Activated T-cell treated with anti-CD3 and anti-CD28 coated beads, Interleukin-2, amount 50 U/mL, for 4 hours (primary cell): ENCODE data around the gene CDKAL1. TPM values are rescaled to one million over a fixed set of nuclear protein-coding genes. Genes with fewer than 3 reads are reported as not detected.
"Not testable (repeated sequence)": the region's sequence is repeated elsewhere in the genome, so short reads cannot be mapped to it uniquely, and the experiment has no call there.

Experiments used
- ATAC-seq, 2 donors: fragments of 200-7000 bp; cut with Tn5 transposase; one replicate each; pipeline ENCODE4 v1.10.0; 2021
- DNase-seq: peaks from one replicate; pipeline ENCODE4 v3.0.0-alpha.2; 2020
- H3K27me3 Mint-ChIP-seq: one replicate; pipeline ENCODE4 v1.8.0; 2021; ENCODE audit warnings: low read depth, mixed read lengths
- H3K36me3 Mint-ChIP-seq: one replicate; pipeline ENCODE4 v1.8.0; 2022; ENCODE audit warnings: mixed read lengths; ENCODE audit not compliant: insufficient read depth
- H3K4me1 Mint-ChIP-seq: one replicate; pipeline ENCODE4 v1.8.0; 2021; ENCODE audit warnings: low read depth, mixed read lengths
- H3K4me3 Mint-ChIP-seq: one replicate; pipeline ENCODE4 v1.8.0; 2021; ENCODE audit warnings: mild to moderate bottlenecking, moderate library complexity, mixed read lengths
- H3K9me3 Mint-ChIP-seq: one replicate; pipeline ENCODE4 v1.8.0; 2021; ENCODE audit warnings: mixed read lengths
- total RNA-seq, 3 donors: library from RNA; stranded (reverse); gene quantifications; one replicate each; pipeline ENCODE4 v1.2.1, GENCODE V29; 2021

The CDKAL1 gene
- total RNA-seq, 3 donors from 2014 or later = 23.2 to 26.0 (median 23.6) TPM

DNA sequence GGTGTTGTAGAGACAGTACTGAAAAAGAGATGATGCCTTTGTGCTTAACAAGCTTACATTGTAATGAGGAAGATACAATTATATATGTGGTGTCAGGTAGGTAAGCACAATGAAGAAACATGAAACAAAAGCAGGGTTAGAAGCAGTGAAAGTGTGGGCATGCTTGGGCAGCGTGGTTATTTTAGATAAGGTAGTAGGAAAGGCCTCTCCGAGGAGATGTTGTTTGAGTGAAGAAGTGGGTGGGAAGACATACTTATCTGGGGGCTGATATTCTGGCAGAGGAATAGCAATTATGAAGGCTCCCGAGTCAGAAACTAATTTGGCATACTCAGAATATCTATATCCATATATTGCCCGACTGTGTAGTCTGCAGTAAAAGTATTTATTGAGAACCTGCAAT, 4.7 kb downstream of the CDKAL1 start:
- H3K4me1 Mint-ChIP-seq = peaks cover 51% of the 10 kb centered on the region

DNA sequence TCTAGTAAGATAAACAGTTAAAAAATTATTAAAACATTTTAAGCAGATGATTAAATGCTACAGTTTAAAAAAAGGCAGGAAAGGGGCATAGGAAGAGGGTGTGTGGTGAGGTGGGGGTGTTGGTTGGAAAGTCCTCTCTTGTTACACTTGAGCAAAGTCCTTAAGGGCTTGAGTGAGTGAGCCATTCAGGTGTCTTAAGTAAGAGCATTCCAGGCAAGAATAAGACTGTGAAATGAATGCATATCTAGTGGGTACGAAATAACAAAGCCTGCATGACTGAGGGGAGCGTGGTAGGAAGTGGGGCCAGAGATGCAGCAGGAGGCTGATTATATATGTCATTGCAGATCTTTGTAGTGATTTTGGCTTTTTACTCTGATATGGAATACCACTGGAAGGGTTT, 5.1 kb downstream of the CDKAL1 start:
- Mint-ChIP-seq H3K36me3 (peaks cover 45% of the 10 kb centered on the region), H3K4me3 (no peak overlapping the region), H3K9me3 (no peaks in the 10 kb centered on the region), H3K27me3 (no peaks in the 10 kb centered on the region), H3K4me1 (peaks cover 51% of the 10 kb centered on the region)
- DNase-seq (no peak), ATAC-seq (no peak)

More for the DNA sequence above, 4.7 kb downstream of the CDKAL1 start:
- Mint-ChIP-seq H3K27me3 (no peaks in the 10 kb centered on the region), H3K9me3 (no peaks in the 10 kb centered on the region), H3K36me3 (peaks cover 45% of the 10 kb centered on the region), H3K4me3 (no peak overlapping the region)
- no peak for DNase-seq
- no peak for ATAC-seq

DNA sequence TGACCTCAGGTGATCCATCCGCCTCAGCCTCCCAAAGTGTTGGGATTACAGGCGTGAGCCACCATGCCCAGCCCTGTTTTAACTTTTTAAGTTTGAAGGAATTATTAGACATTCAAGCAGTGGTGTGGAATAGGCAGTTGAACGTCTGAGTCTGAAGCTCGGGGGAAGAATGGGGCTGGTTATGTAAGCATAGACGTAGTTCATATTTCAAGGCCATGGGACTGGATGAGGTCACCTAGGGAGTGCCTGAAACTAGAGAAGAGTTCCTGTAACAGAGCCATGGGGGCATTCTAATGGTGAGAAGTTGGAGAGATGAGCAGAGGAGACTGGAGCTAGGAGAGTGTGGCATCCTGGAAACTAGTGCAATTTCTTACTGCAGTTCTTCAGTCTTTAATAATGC, 6.4 kb downstream of the CDKAL1 start:
- DNase-seq = no peak
- peaks cover 47% of the 10 kb centered on the region for H3K36me3 Mint-ChIP-seq
- peaks cover 50% of the 10 kb centered on the region for H3K4me1 Mint-ChIP-seq
- no peaks in the 10 kb centered on the region for H3K9me3 Mint-ChIP-seq
- H3K4me3 Mint-ChIP-seq = no peak overlapping the region
- H3K27me3 Mint-ChIP-seq = no peaks in the 10 kb centered on the region
- no peak for ATAC-seq

GRCh38 chr6:20541382-20541781, 7.1 kb downstream of the CDKAL1 start:
- Mint-ChIP-seq H3K4me3 (no peak overlapping the region), H3K27me3 (no peaks in the 10 kb centered on the region), H3K9me3 (no peaks in the 10 kb centered on the region), H3K4me1 (peaks cover 45% of the 10 kb centered on the region), H3K36me3 (peaks cover 46% of the 10 kb centered on the region)
- ATAC-seq (no peak), DNase-seq (no peak)

DNA sequence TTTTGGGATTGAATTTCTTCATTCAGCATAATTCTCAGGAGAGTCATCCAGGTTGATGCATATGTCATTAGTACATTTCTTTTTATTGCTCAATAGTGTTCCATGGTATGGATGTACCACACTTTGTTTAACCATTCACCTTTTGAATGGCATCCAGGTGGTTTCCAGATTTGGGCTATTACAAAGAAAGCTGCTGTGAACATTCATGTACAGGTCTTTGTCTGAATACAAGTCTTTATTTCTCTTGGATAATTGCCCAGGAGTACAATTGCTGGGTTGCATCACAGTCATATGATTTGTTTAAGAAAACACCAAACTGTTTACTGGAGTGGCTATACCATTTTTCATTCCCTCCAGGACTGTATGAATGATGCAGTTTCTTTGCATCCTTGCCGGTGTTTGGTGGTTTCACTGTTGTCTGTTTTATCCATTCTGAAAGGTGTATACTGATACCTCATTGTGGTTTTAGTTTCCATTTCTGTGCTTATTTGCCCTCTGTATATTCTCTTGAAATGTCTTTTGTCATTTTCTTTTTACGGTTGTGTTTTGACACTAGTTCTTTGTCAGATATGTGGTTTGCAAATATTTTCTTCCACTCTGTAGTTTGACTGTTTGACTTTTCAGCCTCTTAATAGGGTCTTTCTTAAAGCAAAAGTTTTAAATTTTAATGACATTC, 8.8 kb downstream of the CDKAL1 start:
- peaks cover 44% of the 10 kb centered on the region for H3K36me3 Mint-ChIP-seq

DNA sequence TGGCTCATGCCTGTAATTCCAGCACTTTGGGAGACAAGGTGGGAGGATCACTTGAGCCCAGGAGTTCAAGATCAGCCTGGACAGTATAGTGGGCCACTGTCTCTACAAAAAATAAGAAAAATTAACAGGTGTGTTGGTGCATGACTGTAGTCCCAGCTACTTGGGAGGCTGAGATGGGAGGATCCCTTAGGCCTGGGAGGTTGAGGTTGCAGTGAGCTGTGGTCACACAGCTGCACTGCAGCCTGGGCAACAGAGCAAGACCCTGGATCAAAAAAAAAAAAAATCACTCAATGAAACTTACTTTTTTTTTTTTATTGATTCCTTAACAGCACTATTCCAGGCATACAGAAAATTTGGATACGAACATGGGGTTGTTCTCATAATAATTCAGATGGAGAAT, 14.0 kb downstream of the CDKAL1 start:
- Mint-ChIP-seq H3K27me3 (no peaks in the 10 kb centered on the region), H3K36me3 (peaks cover 26% of the 10 kb centered on the region), H3K4me3 (no peak overlapping the region), H3K9me3 (no peaks in the 10 kb centered on the region), H3K4me1 (peaks cover 9% of the 10 kb centered on the region)
- ATAC-seq (no peak), DNase-seq (no peak)

More for the DNA sequence above, 8.8 kb downstream of the CDKAL1 start:
- Mint-ChIP-seq H3K4me3 (no peak overlapping the region), H3K9me3 (no peaks in the 10 kb centered on the region), H3K4me1 (peaks cover 37% of the 10 kb centered on the region), H3K27me3 (no peaks in the 10 kb centered on the region)
- ATAC-seq = peak; percentile 95
- DNase-seq = no peak

- H3K36me3 Mint-ChIP-seq = peaks cover 31% of the 10 kb centered on the region
- H3K4me1 Mint-ChIP-seq, H3K4me3 Mint-ChIP-seq, H3K9me3 Mint-ChIP-seq, DNase-seq, H3K27me3 Mint-ChIP-seq, ATAC-seq: not testable (repeated sequence)
Measured at GRCh38 chr6:20549398-20549797, 15.1 kb downstream of the CDKAL1 start.

DNA sequence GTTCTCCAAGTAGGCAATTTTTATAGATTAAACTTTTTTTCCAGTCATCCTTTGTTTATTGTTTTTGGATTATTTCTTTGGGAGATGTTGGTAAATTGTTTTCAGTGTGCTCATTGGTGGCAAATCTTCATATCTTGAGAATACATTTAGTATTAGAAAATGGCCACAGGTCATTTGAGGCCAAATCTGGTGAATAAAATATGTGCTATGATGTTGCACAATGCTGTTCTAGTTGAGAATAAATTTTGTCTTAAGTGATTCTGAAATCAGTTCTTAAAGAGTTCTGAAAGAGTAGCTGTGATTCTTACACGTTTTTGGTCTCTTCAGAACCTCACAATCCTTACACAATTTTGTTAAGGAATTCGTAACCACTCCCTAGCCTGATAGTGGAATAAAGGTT, 20.1 kb downstream of the CDKAL1 start:
- Mint-ChIP-seq H3K36me3 (peaks cover 14% of the 10 kb centered on the region), H3K27me3 (no peaks in the 10 kb centered on the region), H3K9me3 (no peaks in the 10 kb centered on the region), H3K4me3 (no peak overlapping the region), H3K4me1 (no peaks in the 10 kb centered on the region)
- ATAC-seq (no peak), DNase-seq (no peak)

GRCh38 chr6:20554817-20555216, 20.6 kb downstream of the CDKAL1 start:
- ATAC-seq = no peak
- no peak overlapping the region for H3K4me3 Mint-ChIP-seq
- no peak for DNase-seq
- H3K4me1 Mint-ChIP-seq = no peaks in the 10 kb centered on the region
- peaks cover 14% of the 10 kb centered on the region for H3K36me3 Mint-ChIP-seq
- H3K27me3 Mint-ChIP-seq = no peaks in the 10 kb centered on the region
- H3K9me3 Mint-ChIP-seq = no peaks in the 10 kb centered on the region

DNA sequence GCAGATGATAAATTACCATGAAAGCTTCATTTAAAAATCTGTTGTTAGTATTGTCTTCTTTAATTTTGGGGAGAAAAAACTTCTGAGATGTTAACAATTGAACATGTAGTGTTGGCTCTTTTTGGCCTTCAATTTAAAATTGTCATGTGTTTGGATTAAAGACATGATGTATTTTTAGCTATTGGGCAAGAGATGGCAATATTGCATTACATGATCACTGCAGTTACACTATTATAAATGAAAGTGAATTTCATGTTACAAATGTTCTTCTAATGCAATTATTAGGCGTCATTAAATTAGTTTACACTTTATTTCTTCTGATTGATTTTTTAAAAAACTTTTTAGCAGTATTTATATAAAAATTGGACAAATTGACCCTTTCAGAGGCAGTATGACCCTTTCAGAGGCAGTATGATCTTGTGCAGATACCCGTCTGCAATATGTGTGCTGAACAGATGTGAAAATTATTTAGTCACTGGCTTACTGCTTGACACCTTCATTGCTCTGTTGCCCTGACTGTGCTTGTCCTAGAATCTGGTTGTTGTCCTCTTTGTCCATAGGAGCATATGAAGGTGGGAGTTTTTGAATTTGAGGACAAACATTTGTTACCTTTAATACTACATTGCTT, 25.8 kb downstream of the CDKAL1 start:
- no peaks in the 10 kb centered on the region for H3K9me3 Mint-ChIP-seq
- no peak for ATAC-seq
- H3K4me3 Mint-ChIP-seq = no peak overlapping the region
- no peaks in the 10 kb centered on the region for H3K36me3 Mint-ChIP-seq
- peaks cover 3% of the 10 kb centered on the region for H3K4me1 Mint-ChIP-seq
- DNase-seq = no peak
- H3K27me3 Mint-ChIP-seq = no peaks in the 10 kb centered on the region

- Mint-ChIP-seq H3K36me3 (no peaks in the 10 kb centered on the region), H3K4me3 (no peak overlapping the region)
- DNase-seq = no peak
Measured at GRCh38 chr6:20563377-20563776, 29.1 kb downstream of the CDKAL1 start.

GRCh38 chr6:20564269-20564668, 30.0 kb downstream of the CDKAL1 start:
- H3K4me3 Mint-ChIP-seq = no peak overlapping the region
- H3K36me3 Mint-ChIP-seq = peaks cover 2% of the 10 kb centered on the region
- no peaks in the 10 kb centered on the region for H3K9me3 Mint-ChIP-seq
- DNase-seq = no peak
- ATAC-seq = no peak
- peaks cover 6% of the 10 kb centered on the region for H3K4me1 Mint-ChIP-seq
- H3K27me3 Mint-ChIP-seq = no peaks in the 10 kb centered on the region

More at GRCh38 chr6:20563377-20563776, 29.1 kb downstream of the CDKAL1 start:
- Mint-ChIP-seq H3K27me3 (no peaks in the 10 kb centered on the region), H3K4me1 (peaks cover 6% of the 10 kb centered on the region), H3K9me3 (no peaks in the 10 kb centered on the region)
- no peak for ATAC-seq

DNA sequence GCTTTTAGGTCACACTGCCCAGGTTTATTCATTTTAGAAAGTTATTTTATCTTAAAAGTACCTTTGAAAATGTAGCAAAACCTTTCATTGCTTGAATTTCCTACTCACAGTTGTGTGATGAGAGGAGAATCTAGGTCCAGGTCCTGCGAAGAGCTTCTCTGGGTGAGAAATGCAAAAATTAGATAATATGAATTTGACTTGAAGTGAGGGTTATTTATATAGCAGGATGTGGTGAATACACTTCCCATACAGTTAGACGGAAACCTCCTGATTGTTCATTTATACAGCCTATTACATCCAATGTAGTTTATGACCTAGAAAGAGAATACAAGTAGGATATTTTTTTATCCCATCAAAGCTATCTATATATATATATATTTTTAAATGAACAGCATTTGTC, 30.5 kb downstream of the CDKAL1 start:
- Mint-ChIP-seq H3K36me3 (peaks cover 2% of the 10 kb centered on the region), H3K4me3 (no peak overlapping the region), H3K9me3 (no peaks in the 10 kb centered on the region), H3K27me3 (no peaks in the 10 kb centered on the region), H3K4me1 (peaks cover 6% of the 10 kb centered on the region)
- DNase-seq (no peak), ATAC-seq (no peak)

- no peaks in the 10 kb centered on the region for H3K27me3 Mint-ChIP-seq
- H3K4me3 Mint-ChIP-seq = no peak overlapping the region
- no peaks in the 10 kb centered on the region for H3K9me3 Mint-ChIP-seq
- peaks cover 6% of the 10 kb centered on the region for H3K4me1 Mint-ChIP-seq
- DNase-seq = no peak
- peaks cover 2% of the 10 kb centered on the region for H3K36me3 Mint-ChIP-seq
- no peak for ATAC-seq
Measured at GRCh38 chr6:20565342-20565741, 31.1 kb downstream of the CDKAL1 start.

- H3K9me3 Mint-ChIP-seq = no peaks in the 10 kb centered on the region
- peaks cover 2% of the 10 kb centered on the region for H3K36me3 Mint-ChIP-seq
- H3K27me3 Mint-ChIP-seq = no peaks in the 10 kb centered on the region
- DNase-seq (no peak), ATAC-seq (no peak)
- H3K4me3 Mint-ChIP-seq = no peak overlapping the region
- H3K4me1 Mint-ChIP-seq = peaks cover 6% of the 10 kb centered on the region
Measured at GRCh38 chr6:20566109-20566508, 31.9 kb downstream of the CDKAL1 start.
